Activated CD4-positive, alpha-beta T cell treated with anti-CD3 and anti-CD28 coated beads for 24 hours (primary cell): ENCODE results near the gene MICAL3.

Experiments used
- DNase-seq, 2 donors: peaks; one replicate each; pipeline ENCODE4 v3.0.0-alpha.2; 2020; ENCODE audit warnings: low read depth in 2 of 2

Gene MICAL3

GRCh38 chr22:17816649-17817048 is 207.7 kb downstream of the MICAL3 start:
- DNase-seq = no peak

- no peak for DNase-seq
Observed at GRCh38 chr22:17815703-17816254, 208.6 kb downstream of the MICAL3 start.

- no peak for DNase-seq
Observed at GRCh38 chr22:17814830-17815229, 209.5 kb downstream of the MICAL3 start.

GRCh38 chr22:17814084-17814483 is 210.3 kb downstream of the MICAL3 start:
- no peak for DNase-seq

- no peak for DNase-seq
Observed at GRCh38 chr22:17811119-17811518, 213.2 kb downstream of the MICAL3 start.

GRCh38 chr22:17810570-17811116 is 213.7 kb downstream of the MICAL3 start:
- DNase-seq = no peak

GRCh38 chr22:17808693-17809403 is 215.5 kb downstream of the MICAL3 start:
- DNase-seq = no peak

- no peak for DNase-seq
Observed at GRCh38 chr22:17807578-17808410, 216.6 kb downstream of the MICAL3 start.

GRCh38 chr22:17807086-17807485 is 217.3 kb downstream of the MICAL3 start:
- no peak for DNase-seq

- no peak for DNase-seq
Observed at GRCh38 chr22:17806437-17806836, 217.9 kb downstream of the MICAL3 start.

- no peak for DNase-seq
Observed at GRCh38 chr22:17804331-17805080, 219.9 kb downstream of the MICAL3 start.

GRCh38 chr22:17803609-17804270 is 220.6 kb downstream of the MICAL3 start:
- no peak for DNase-seq

GRCh38 chr22:17802822-17803221 is 221.5 kb downstream of the MICAL3 start:
- DNase-seq = no peak

- no peak for DNase-seq
Observed at GRCh38 chr22:17802411-17802810, 221.9 kb downstream of the MICAL3 start.

GRCh38 chr22:17797721-17798559 is 226.4 kb downstream of the MICAL3 start:
- DNase-seq = no peak

GRCh38 chr22:17796695-17797094 is 227.7 kb downstream of the MICAL3 start:
- no peak for DNase-seq

GRCh38 chr22:17795661-17796548 is 228.5 kb downstream of the MICAL3 start:
- no peak for DNase-seq

GRCh38 chr22:17794726-17795542 is 229.4 kb downstream of the MICAL3 start:
- DNase-seq = no peak
